Endothelial cell of umbilical vein (primary cell): ENCODE data around the gene TACR1.

Source experiments
- CTCF ChIP-seq, 2 donors: IDR thresholded peaks; 1 replicate in 1 of 2; 2 replicates in 1 of 2; pipeline ENCODE4 v1.5.1; 2011; ENCODE audit warnings: low read length in 2 of 2, mild to moderate bottlenecking in 2 of 2, moderate library complexity in 2 of 2, control low read depth in 1 of 2, inconsistent platforms in 1 of 2, low read depth in 1 of 2; ENCODE audit not compliant: insufficient read depth in 1 of 2; ENCODE audit errors: extremely low read depth in 1 of 2
- EZH2 ChIP-seq: IDR thresholded peaks from 2 replicates; pipeline ENCODE4 v1.6.1; 2012; ENCODE audit warnings: borderline replicate concordance, low read depth, mild to moderate bottlenecking, moderate library complexity, low read length, inconsistent platforms; ENCODE audit not compliant: severe bottlenecking
- FOS ChIP-seq: IDR thresholded peaks from 2 replicates; pipeline ENCODE4 v1.6.1; 2011; ENCODE audit warnings: mild to moderate bottlenecking, low read length, moderate library complexity, borderline replicate concordance; ENCODE audit not compliant: insufficient read depth
- JUN ChIP-seq: IDR thresholded peaks from 2 replicates; pipeline ENCODE4 v1.6.1; 2011; ENCODE audit warnings: borderline replicate concordance, low read depth; ENCODE audit not compliant: insufficient read length, insufficient read depth
- POLR2A ChIP-seq: IDR thresholded peaks from 2 replicates; pipeline ENCODE4 v1.6.1; 2012; ENCODE audit warnings: low read depth, mild to moderate bottlenecking, control low read depth, low read length
- POLR2AphosphoS5 ChIP-seq: IDR thresholded peaks from 2 replicates; pipeline ENCODE4 v1.6.1; 2012; ENCODE audit warnings: low read depth, mild to moderate bottlenecking, control low read depth, low read length, moderate library complexity; ENCODE audit not compliant: insufficient read depth
- TF ChIP-seq, protein P1 (sequence below): IDR thresholded peaks from 2 replicates; pipeline ENCODE4 v1.6.1; 2011; ENCODE audit not compliant: insufficient read depth, insufficient read length

- TF ChIP-seq, protein P1, sequence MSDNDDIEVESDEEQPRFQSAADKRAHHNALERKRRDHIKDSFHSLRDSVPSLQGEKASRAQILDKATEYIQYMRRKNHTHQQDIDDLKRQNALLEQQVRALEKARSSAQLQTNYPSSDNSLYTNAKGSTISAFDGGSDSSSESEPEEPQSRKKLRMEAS, result no peak
- no peak for TF ChIP-seq CTCF (IDR thresholded peaks at IDR 0.05; ENCODE audit: extremely low read depth in 1 of 2, insufficient read depth in 1 of 2, low read depth in 1 of 2, low read length in 2 of 2)
- no peak for TF ChIP-seq EZH2
- no peak for TF ChIP-seq POLR2A
- TF ChIP-seq POLR2AphosphoS5, result no peak
- TF ChIP-seq FOS, result no peak
- no peak for TF ChIP-seq JUN
Measured at GRCh38 chr2:75155115-75155514, 44.2 kb downstream of the TACR1 start.
